ENCODE results near the gene CSN3.

The CSN3 gene

GRCh38 chr4:70291341-70291740 lies 48.9 kb downstream of the CSN3 start:
- no peak for DNase-seq (ENCODE audit: low read depth, low spot score)

GRCh38 chr4:70297576-70297975 lies 55.2 kb downstream of the CSN3 start:
- no peak for DNase-seq (ENCODE audit: low read depth, low spot score)

- DNase-seq (ENCODE audit: low read depth, low spot score), result no peak
Observed at GRCh38 chr4:70298051-70298450, 55.7 kb downstream of the CSN3 start.

- DNase-seq (ENCODE audit: low read depth, low spot score), result no peak
Observed at GRCh38 chr4:70299643-70300042, 57.2 kb downstream of the CSN3 start.

- no peak for DNase-seq (ENCODE audit: low read depth, low spot score)
Observed at GRCh38 chr4:70300215-70300614, 57.8 kb downstream of the CSN3 start.

All from activated naive CD8-positive, alpha-beta T cell treated with anti-CD3 and anti-CD28 coated beads, Interleukin-2, amount 50 U/mL, for 16 hours (primary cell).